IMR-90 (cell line): ENCODE measurements around the gene CEP68. TPM values are rescaled to one million over a fixed set of nuclear protein-coding genes. Genes with fewer than 3 reads are reported as not detected.

Source experiments
- ATAC-seq: fragments of 200-7000 bp; cut with Tn5 transposase; 2 replicates; pipeline ENCODE4 v1.9.1; 2020; ENCODE audit warnings: low read depth, mild to moderate bottlenecking, moderate library complexity
- BruUV-seq: library from RNA; stranded (reverse); fragments of 400-500 nt; replicated peaks from 2 replicates; lab custom pipeline; 2021; lab: Mats Ljungman, UMichigan
- CTCF ChIA-PET: fragments of 300-600 bp; formaldehyde crosslinking; extraction: SDS; loops from one replicate; lab custom pipeline; 2021; ENCODE audit warnings: antibody characterized with exemption; lab: Yijun Ruan, JAX
- POLR2A ChIA-PET: fragments of 300-600 bp; sonication (Branson Sonifier 250); formaldehyde crosslinking; loops from one replicate; lab custom pipeline; 2022; ENCODE audit warnings: antibody characterized with exemption; ENCODE audit not compliant: unreplicated experiment; lab: Charles Lee
- DNase-seq: peaks from one replicate; pipeline ENCODE4 v3.0.0; 2013
- H2AFZ ChIP-seq: replicated peaks from 2 replicates; pipeline ENCODE3; 2013; ENCODE audit warnings: low read length, mild to moderate bottlenecking; ENCODE audit not compliant: poor library complexity
- H2AK5ac ChIP-seq: 2 replicates; pipeline ENCODE4 v1.6.1; 2013; ENCODE audit warnings: low read depth, low read length, inconsistent platforms
- H2AK9ac ChIP-seq: replicated peaks from 2 replicates; pipeline ENCODE3; 2013; ENCODE audit warnings: mild to moderate bottlenecking, low read depth, low read length, moderate library complexity; ENCODE audit not compliant: poor library complexity
- H2BK120ac ChIP-seq: 2 replicates; pipeline ENCODE4 v1.6.1; 2013; ENCODE audit warnings: low read depth, low read length, inconsistent platforms
- H2BK15ac ChIP-seq: 3 replicates; pipeline ENCODE4 v1.6.1; 2013; ENCODE audit warnings: low read depth, low read length, inconsistent platforms
- H2BK20ac ChIP-seq: 2 replicates; pipeline ENCODE4 v1.6.1; 2013; ENCODE audit warnings: low read depth, mild to moderate bottlenecking, inconsistent platforms, low read length, moderate library complexity
- H2BK5ac ChIP-seq: 2 replicates; pipeline ENCODE4 v1.6.1; 2013; ENCODE audit warnings: mild to moderate bottlenecking, low read depth, low read length, inconsistent platforms; ENCODE audit not compliant: poor library complexity, severe bottlenecking
- H3K14ac ChIP-seq: replicated peaks from 2 replicates; pipeline ENCODE4 v1.6.1; 2013; ENCODE audit warnings: low read depth, low read length, inconsistent platforms
- H3K18ac ChIP-seq: 2 replicates; pipeline ENCODE4 v1.6.1; 2013; ENCODE audit warnings: low read depth, low read length, control low read depth
- H3K23ac ChIP-seq: 2 replicates; pipeline ENCODE4 v1.6.1; 2013; ENCODE audit warnings: low read depth, low read length, inconsistent platforms
- H3K27ac ChIP-seq: 2 replicates; pipeline ENCODE4 v1.5.1; 2013; ENCODE audit warnings: mild to moderate bottlenecking, control low read depth, low read length; ENCODE audit not compliant: insufficient read depth
- H3K27me3 ChIP-seq: 2 replicates; pipeline ENCODE4 v1.6.1; 2013; ENCODE audit warnings: low read length; ENCODE audit not compliant: control insufficient read depth, insufficient read depth
- H3K36me3 ChIP-seq: 2 replicates; pipeline ENCODE4 v1.6.1; 2013; ENCODE audit warnings: low read length, mixed read lengths; ENCODE audit not compliant: control insufficient read depth, insufficient read depth
- H3K4ac ChIP-seq: 2 replicates; pipeline ENCODE4 v1.6.1; 2013; ENCODE audit warnings: low read depth, low read length, inconsistent platforms
- H3K4me1 ChIP-seq: 2 replicates; pipeline ENCODE4 v1.6.1; 2013; ENCODE audit warnings: low read length, mixed read lengths; ENCODE audit not compliant: control insufficient read depth, insufficient read depth
- H3K4me2 ChIP-seq: 2 replicates; pipeline ENCODE4 v1.6.1; 2013; ENCODE audit warnings: low read depth, mild to moderate bottlenecking, control low read depth, low read length, moderate library complexity
- H3K4me3 ChIP-seq: 2 replicates; pipeline ENCODE4 v1.5.1; 2013; ENCODE audit warnings: low read depth, mild to moderate bottlenecking, control low read depth, low read length, moderate library complexity; ENCODE audit not compliant: insufficient read depth
- H3K56ac ChIP-seq: 2 replicates; pipeline ENCODE4 v1.6.1; 2013; ENCODE audit warnings: low read length, inconsistent platforms; ENCODE audit not compliant: insufficient read depth; ENCODE audit errors: extremely low read depth
- H3K79me1 ChIP-seq, 2 experiments: 2 replicates each; pipeline ENCODE4 v1.6.1; 2013; ENCODE audit warnings: low read length in 2 of 2, inconsistent platforms in 1 of 2, low read depth in 1 of 2
- H3K9ac ChIP-seq: 2 replicates; pipeline ENCODE4 v1.6.1; 2013; ENCODE audit warnings: low read depth, low read length, control low read depth
- H3K9me1 ChIP-seq: 2 replicates; pipeline ENCODE4 v1.6.1; 2013; ENCODE audit warnings: low read length, inconsistent platforms; ENCODE audit not compliant: insufficient read depth
- H3K9me3 ChIP-seq: 2 replicates; pipeline ENCODE4 v1.6.1; 2013; ENCODE audit warnings: low read length; ENCODE audit not compliant: control insufficient read depth, insufficient read depth
- H4K20me1 ChIP-seq: 2 replicates; pipeline ENCODE4 v1.6.1; 2013; ENCODE audit warnings: low read length, inconsistent platforms; ENCODE audit not compliant: insufficient read depth
- H4K5ac ChIP-seq: 2 replicates; pipeline ENCODE4 v1.6.1; 2013; ENCODE audit warnings: mild to moderate bottlenecking, low read depth, low read length, control low read depth
- H4K8ac ChIP-seq, 2 experiments: 2 replicates each; pipeline ENCODE4 v1.6.1; 2013; ENCODE audit warnings: low read depth in 2 of 2, low read length in 2 of 2, control low read depth in 1 of 2, inconsistent platforms in 1 of 2
- H4K91ac ChIP-seq: 2 replicates; pipeline ENCODE4 v1.6.1; 2013; ENCODE audit warnings: low read depth, low read length, inconsistent platforms; ENCODE audit not compliant: insufficient read depth
- BHLHE40 ChIP-seq: fragments of 150-350 bp; IDR thresholded peaks from 2 replicates; pipeline ENCODE4 v1.6.1; 2016; ENCODE audit warnings: mild to moderate bottlenecking, low read depth, low read length
- CEBPB ChIP-seq: IDR thresholded peaks from 2 replicates; pipeline ENCODE4 v1.6.1; 2012; ENCODE audit warnings: low read depth, low read length, improper control_type of control experiment
- CHD1 ChIP-seq: IDR thresholded peaks from 2 replicates; pipeline ENCODE4 v1.6.1; 2012; ENCODE audit warnings: low read depth, low read length, improper control_type of control experiment
- CTCF ChIP-seq: conservative IDR thresholded peaks from 2 replicates; pipeline ENCODE4 v1.5.1; 2012; ENCODE audit warnings: mild to moderate bottlenecking, low read depth, low read length, improper control_type of control experiment
- ELK1 ChIP-seq: fragments of 150-350 bp; IDR thresholded peaks from 2 replicates; pipeline ENCODE4 v1.6.1; 2016; ENCODE audit warnings: low read depth, mild to moderate bottlenecking, low read length, moderate library complexity, borderline replicate concordance
- FOS ChIP-seq: fragments of 150-350 bp; IDR thresholded peaks from 2 replicates; pipeline ENCODE4 v1.6.1; 2016; ENCODE audit warnings: low read depth, low read length
- MAFK ChIP-seq: IDR thresholded peaks from 2 replicates; pipeline ENCODE4 v1.6.1; 2012; ENCODE audit warnings: low read depth, low read length, improper control_type of control experiment
- MAZ ChIP-seq: IDR thresholded peaks from 2 replicates; pipeline ENCODE4 v1.6.1; 2012; ENCODE audit warnings: low read depth, mild to moderate bottlenecking, low read length, improper control_type of control experiment, moderate library complexity, borderline replicate concordance
- MXI1 ChIP-seq: IDR thresholded peaks from 2 replicates; pipeline ENCODE4 v1.6.1; 2012; ENCODE audit warnings: low read depth, mild to moderate bottlenecking, low read length, moderate library complexity, borderline replicate concordance
- NFE2L2 ChIP-seq: fragments of 150-350 bp; IDR thresholded peaks from 2 replicates; pipeline ENCODE4 v1.6.1; 2016; ENCODE audit warnings: low read depth, mild to moderate bottlenecking, low read length
- POLR2A ChIP-seq: IDR thresholded peaks from 2 replicates; pipeline ENCODE4 v1.6.1; 2012; ENCODE audit warnings: mild to moderate bottlenecking, low read depth, low read length
- RAD21 ChIP-seq: IDR thresholded peaks from 2 replicates; pipeline ENCODE4 v1.6.1; 2012; ENCODE audit warnings: low read length, improper control_type of control experiment
- RCOR1 ChIP-seq: IDR thresholded peaks from 2 replicates; pipeline ENCODE4 v1.6.1; 2012; ENCODE audit warnings: mild to moderate bottlenecking, low read length, improper control_type of control experiment; ENCODE audit not compliant: insufficient replicate concordance
- RFX5 ChIP-seq: IDR thresholded peaks from 2 replicates; pipeline ENCODE4 v1.8.0; 2012; ENCODE audit warnings: low read depth, mild to moderate bottlenecking, low read length, moderate library complexity
- SMC3 ChIP-seq: fragments of 150-350 bp; IDR thresholded peaks from 2 replicates; pipeline ENCODE4 v1.6.1; 2016; ENCODE audit warnings: low read depth, mild to moderate bottlenecking, antibody characterized with exemption, low read length, moderate library complexity
- USF2 ChIP-seq: fragments of 150-350 bp; IDR thresholded peaks from 2 replicates; pipeline ENCODE4 v1.6.1; 2017; ENCODE audit warnings: mild to moderate bottlenecking, antibody characterized with exemption, low read length, low read depth
- WGBS, 2 experiments: methylation state at CpG; one replicate each; pipeline versions ENCODE4 v1.1.5 to v1.1.7; 2013; ENCODE audit warnings: missing lambda C conversion rate in 2 of 2; ENCODE audit not compliant: insufficient read length in 1 of 2; ENCODE audit errors: extremely low coverage in 2 of 2; 5-methylcytosine and 5-hydroxymethylcytosine counted together
- dilution Hi-C: fragments of 300-500 bp; cut with HindIII; formaldehyde crosslinking; loops from one replicate; pipeline ENCODE4 v1.14.3; 2018; ENCODE audit warnings: low sequenced_read_pairs; ENCODE audit not compliant: unreplicated experiment
- in situ Hi-C: fragments of 300-500 bp; cut with MboI; formaldehyde crosslinking; loops from 3 replicates; pipeline ENCODE4 v1.14.3; 2019; ENCODE audit warnings: low sequenced_read_pairs, inconsistent platforms, mixed read lengths
- intact Hi-C: fragments of 100-400 bp; cut with micrococcal nuclease; formaldehyde crosslinking; loops from 2 replicates; pipeline ENCODE4 v1.10.0; 2022
- polyA plus RNA-seq, 3 experiments: library from polyadenylated mRNA; depleted of rRNA; stranded (reverse); fragments of >200 nt; gene quantifications; 2 replicates each; pipeline ENCODE4 v1.2.3, GENCODE V29; 2012; ENCODE audit warnings: low replicate concordance in 1 of 3
- total RNA-seq: library from RNA; depleted of rRNA; stranded (reverse); fragments of >200 nt; gene quantifications from 2 replicates; pipeline ENCODE4 v1.2.3, GENCODE V29; 2012

CEP68 gene
- total and polyA plus RNA-seq, 2 of the 4 experiments (the other 2 are of a cell fraction) = 5.5 to 5.6 TPM

DNA sequence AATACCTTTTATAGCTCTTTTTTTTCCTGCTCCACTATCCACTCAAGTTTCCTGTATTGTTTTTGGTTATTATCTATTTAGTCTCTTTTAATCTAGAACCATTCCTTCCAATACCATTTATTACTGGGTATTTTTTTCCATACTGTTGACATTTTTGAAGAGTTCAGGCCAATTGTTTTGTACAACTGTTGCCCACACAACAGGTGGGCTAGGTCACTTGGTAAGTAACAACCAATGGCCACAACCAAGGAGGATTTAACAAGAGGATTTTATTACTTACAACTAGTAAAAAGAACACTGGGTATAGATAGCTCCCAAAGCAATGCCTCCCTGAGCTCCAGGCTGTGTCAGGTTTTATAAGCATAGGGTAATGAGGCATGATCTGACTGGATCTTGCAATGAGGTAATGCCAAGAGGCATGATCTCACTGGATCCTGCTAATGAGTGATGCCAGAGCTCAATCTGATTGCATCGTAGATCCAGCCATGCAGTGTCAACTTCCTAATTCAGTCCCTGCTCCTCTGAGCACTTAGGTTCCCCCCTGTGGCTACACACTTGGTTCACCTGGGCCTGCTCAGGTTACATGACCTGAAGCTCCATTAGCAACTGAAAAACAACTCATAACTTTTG is 7.1 kb upstream of the CEP68 start:
- no peak overlapping the region for H3K23ac ChIP-seq
- H4K8ac ChIP-seq = no peak overlapping the region
- peaks cover 6% of the 10 kb centered on the region for H3K27me3 ChIP-seq
- no peak overlapping the region for H2AFZ ChIP-seq
- H4K20me1 ChIP-seq = no peaks in the 10 kb centered on the region
- no peaks in the 10 kb centered on the region for H3K4me1 ChIP-seq
- H2AK5ac ChIP-seq = no peak overlapping the region
- no peak overlapping the region for H3K27ac ChIP-seq
- TF ChIP-seq CHD1 = no peak
- no peak for TF ChIP-seq CEBPB
- no peak for TF ChIP-seq SMC3
- TF ChIP-seq MXI1 = no peak
- no peak for TF ChIP-seq RFX5
- TF ChIP-seq RCOR1 = no peak
- TF ChIP-seq FOS = no peak
- TF ChIP-seq MAZ = no peak
- TF ChIP-seq MAFK = no peak
- TF ChIP-seq CTCF = no peak
- no peak for TF ChIP-seq RAD21
- TF ChIP-seq ELK1 = no peak
- TF ChIP-seq NFE2L2 = no peak
- no peak for TF ChIP-seq BHLHE40
- TF ChIP-seq POLR2A = no peak
- TF ChIP-seq USF2 = no peak
- no peak overlapping the region for H4K5ac ChIP-seq
- ChIA-PET CTCF (no interaction called here), POLR2A (no interaction called here)
- dilution Hi-C loops = no loop called here
- no peak overlapping the region for H3K14ac ChIP-seq
- no peak overlapping the region for H3K4me2 ChIP-seq
- 63% methylated on average over 1 of the region's 1 CpG; no CpG with 5 or more reads in 1 of the 2 experiments for WGBS, 2 experiments
- H2BK15ac ChIP-seq = no peak overlapping the region
- H3K4ac ChIP-seq = no peak overlapping the region
- H2BK20ac ChIP-seq = no peak overlapping the region
- no peak overlapping the region for H2AK9ac ChIP-seq
- H3K79me1 ChIP-seq = no peaks in the 10 kb centered on the region
- H3K9me3 ChIP-seq = peaks cover 4% of the 10 kb centered on the region
- DNase-seq (no peak), ATAC-seq (no peak)
- intact Hi-C loops = loop anchor here (10.0 kb wide), 1 partner anchor 404 kb away; no protein-coding TSS in a partner anchor
- H4K91ac ChIP-seq = no peak overlapping the region
- no TSS peak for BruUV-seq
- no peak overlapping the region for H3K56ac ChIP-seq
- in situ Hi-C loops = loop anchor here (10.0 to 25.0 kb wide), 2 partner anchors 454 to 712 kb away; no protein-coding TSS in a partner anchor
- H3K9me1 ChIP-seq = 0 out of 2 replicates have a peak, but pooled peaks cover 2% of the 10 kb centered on the region
- H3K4me3 ChIP-seq = no peak overlapping the region
- no peak overlapping the region for H2BK120ac ChIP-seq
- H3K36me3 ChIP-seq = no peaks in the 10 kb centered on the region
- no peak overlapping the region for H2BK5ac ChIP-seq
- no peak overlapping the region for H3K9ac ChIP-seq
- H3K18ac ChIP-seq = no peak overlapping the region
